GM21526 (cell line): Measurements from ENCODE around the gene SYNPO2.
"Not testable (repeated sequence)": the region's sequence is repeated elsewhere in the genome, so short reads cannot be mapped to it uniquely, and the experiment has no call there.

Source experiments
- ATAC-seq: cut with Tn5 transposase; IDR thresholded peaks from one replicate; pipeline ENCODE4 v1.9.1; 2021; ENCODE audit warnings: moderate library complexity; ENCODE audit not compliant: unreplicated experiment, low FRiP score

Gene SYNPO2

GRCh38 chr4:118888666-118889311, at the start of gene SYNPO2:
SYNPO2 (plus strand) TSS chr4:118888854; CDS start chr4:118889037, 183 bp downstream.
- ATAC-seq, result peak; percentile 56

GRCh38 chr4:118839221-118839927, 49.3 kb upstream of the SYNPO2 start:
- no peak for ATAC-seq

GRCh38 chr4:118842055-118842454, 46.6 kb upstream of the SYNPO2 start:
- ATAC-seq, result no peak

DNA sequence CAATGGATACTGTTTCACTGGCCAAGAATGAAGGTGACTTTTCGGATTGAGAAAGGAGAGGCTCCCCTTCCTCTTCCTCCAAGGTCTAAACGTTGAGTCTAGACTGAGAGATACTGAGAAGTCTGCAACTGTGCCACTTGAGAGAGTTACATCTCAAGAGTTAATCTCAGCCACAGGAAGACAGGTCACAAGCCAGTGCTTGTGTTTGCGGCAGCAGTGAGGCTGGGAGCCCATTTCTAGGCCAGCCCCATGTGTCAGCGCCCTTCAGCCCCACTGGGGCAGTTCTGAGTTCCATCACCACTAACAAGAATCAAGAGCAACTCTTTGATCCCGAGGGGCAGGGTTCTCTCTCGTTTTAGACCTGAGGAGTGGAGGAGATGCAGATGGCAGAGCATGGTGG, 45.4 kb upstream of the SYNPO2 start:
- no peak for ATAC-seq

- ATAC-seq, result no peak
Measured at GRCh38 chr4:118845552-118846050, 43.1 kb upstream of the SYNPO2 start.

DNA sequence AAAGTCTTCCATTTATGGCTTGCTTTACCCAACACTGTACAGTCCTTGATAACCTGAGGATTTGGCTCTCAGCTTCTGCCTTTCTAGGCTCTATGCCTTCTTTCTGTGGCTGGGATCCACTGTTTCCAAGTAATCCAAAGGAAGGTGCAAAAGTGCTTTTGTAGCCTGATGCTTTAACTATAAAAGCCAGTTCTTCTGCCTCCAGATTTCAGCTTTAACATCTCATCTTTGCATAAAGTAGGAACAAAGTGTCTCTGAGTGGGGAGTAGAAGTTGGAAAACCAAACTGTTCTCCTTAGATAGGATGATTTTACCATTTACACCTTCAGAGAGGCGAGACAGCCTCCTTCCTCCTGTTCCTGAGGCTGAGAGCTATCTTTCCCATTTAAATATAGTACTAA, 41.7 kb upstream of the SYNPO2 start:
- no peak for ATAC-seq

GRCh38 chr4:118848242-118848641, 40.4 kb upstream of the SYNPO2 start:
- no peak for ATAC-seq

DNA sequence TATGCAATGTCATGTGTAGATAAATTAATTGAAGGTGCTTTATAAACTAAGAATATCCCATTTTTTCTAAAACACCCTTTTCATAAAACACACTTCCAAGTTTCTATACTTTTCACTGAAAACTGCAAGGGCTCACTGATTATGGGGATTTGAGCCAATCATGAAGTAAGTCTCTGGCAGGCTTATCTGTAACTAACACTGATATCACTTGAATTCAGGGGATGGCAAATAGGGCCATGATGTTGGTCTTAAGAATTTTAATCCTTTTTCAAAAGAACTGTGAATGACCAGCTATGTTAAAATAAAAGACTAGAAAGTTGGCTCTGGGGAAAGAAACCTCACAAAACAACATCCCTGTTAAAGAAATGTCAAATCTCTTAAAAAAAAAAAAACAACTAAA, 39.8 kb upstream of the SYNPO2 start:
- no peak for ATAC-seq

- ATAC-seq, result no peak
Measured at GRCh38 chr4:118849867-118850487, 38.7 kb upstream of the SYNPO2 start.

- ATAC-seq, result peak; percentile 92
Measured at GRCh38 chr4:118850488-118851173, 38.0 kb upstream of the SYNPO2 start.

DNA sequence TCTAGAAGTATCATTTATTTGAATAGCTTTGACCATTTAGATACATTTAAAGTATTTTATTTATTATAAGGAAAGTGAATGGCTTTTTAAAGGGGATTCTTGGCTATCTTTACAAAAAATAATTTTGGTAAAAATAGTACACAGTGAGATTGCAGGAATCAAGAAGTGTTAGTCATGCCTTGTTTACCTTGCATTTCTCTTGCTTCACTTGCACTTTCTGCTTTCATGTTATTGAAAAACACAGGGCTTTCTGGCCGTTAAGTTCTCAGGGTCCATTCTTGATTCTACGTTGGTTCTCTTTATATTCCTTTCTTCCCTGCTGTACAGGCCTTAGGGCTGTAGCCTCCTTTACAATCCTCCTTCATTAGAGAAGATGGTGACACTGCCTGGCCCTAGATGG, 30.9 kb upstream of the SYNPO2 start:
- no peak for ATAC-seq

DNA sequence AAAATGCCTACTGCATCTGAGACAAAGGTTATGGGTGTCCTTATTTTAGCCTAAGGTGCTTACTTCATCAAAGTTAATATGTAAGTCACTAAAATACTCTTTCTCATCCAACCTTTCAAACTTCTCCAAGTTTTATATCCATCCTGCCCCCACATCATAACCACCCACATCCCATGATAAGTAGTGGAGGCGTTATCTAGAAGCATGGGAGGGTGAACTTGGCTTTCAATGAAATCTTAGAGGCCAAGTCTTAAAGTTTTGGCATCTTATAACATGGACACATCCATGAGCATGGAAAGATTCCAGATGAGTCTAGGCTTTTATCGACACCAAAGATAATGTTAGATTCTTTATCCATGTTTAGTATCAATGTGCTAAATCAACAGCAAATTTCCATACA, 29.9 kb upstream of the SYNPO2 start:
- no peak for ATAC-seq

DNA sequence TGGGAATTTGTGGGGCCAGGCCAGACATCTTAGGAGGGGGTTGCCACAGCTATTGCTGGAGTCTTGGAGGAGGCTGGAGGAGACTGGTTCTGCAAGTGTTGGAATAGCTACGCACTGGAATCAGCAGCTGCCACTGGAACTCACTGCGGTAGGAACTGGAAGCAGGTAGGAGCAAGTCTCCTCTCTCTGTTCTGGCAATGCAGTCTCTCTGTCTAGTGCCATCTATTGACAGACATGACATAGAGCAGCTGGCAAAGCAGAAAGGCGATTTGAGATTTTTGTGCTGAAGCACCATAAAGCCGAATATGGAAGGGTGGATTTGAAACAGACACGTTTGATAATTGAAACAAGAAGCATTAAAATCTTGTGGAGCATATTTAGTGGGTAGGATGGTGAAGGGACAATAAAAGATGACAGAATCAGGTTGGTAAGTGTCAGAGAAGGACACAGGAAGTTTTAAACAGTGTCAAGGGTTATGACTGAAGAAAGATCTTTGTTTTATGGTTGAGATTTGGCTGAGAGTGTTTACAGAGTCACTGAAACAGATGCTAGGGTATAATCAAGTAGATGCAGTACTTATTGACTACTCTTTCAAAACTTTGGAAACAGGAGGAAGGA, 23.5 kb upstream of the SYNPO2 start:
- peak; percentile 65 for ATAC-seq

DNA sequence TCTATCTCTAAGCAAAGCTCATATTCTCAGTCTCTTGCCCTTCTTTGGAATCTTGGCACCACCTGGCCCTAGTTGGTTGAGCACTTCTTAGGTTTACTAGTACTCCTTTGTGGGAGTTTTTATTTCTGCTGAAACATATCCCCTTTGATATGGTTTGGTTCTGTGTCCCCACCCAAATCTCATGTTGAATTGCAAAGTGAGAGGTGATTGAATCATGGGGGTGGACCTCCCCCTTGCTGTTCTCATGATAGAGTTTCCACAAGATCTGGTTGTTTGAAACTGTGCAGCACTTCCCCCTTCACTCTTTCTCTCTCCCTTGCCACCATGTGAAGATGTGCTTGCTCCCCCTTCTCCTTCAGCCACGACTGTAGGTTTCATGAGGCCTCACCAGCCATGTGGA, 22.2 kb upstream of the SYNPO2 start:
- no peak for ATAC-seq

DNA sequence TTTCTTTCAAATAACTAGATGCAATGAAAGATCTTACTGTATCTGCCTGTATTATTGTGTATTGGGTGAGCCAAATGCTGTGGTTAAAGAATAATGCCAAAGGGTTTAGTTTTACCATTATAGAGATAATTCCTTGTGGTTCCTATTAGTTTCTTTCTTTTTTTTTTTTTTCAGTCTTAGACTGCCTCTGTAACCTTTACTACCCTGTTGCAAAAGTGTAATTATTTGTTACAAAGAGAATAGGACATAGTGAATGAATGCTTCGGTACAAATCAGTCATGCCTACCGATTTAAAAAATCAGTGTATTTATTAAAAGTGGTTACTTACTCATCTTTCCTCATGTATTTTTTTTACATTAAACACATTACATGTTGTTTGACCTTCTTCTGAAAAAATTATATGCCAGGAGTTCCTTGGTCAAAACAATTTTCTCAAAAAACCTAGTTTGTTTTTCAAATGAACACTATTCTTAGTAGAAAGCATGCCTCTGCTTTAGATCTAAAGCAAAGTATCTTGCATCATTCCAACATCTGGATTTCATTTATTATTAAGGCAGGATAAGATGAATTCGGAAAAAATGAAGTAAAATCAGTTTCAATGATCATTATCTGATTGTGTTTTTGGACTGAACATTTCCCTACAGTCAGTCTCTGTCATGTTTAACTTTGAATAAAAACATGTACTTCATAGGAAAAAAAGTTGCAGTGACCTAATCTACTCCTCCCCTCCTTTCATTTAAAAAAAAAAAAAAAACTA, 21.2 kb upstream of the SYNPO2 start:
- no peak for ATAC-seq

GRCh38 chr4:118869808-118870342, 18.8 kb upstream of the SYNPO2 start:
- ATAC-seq, result no peak

DNA sequence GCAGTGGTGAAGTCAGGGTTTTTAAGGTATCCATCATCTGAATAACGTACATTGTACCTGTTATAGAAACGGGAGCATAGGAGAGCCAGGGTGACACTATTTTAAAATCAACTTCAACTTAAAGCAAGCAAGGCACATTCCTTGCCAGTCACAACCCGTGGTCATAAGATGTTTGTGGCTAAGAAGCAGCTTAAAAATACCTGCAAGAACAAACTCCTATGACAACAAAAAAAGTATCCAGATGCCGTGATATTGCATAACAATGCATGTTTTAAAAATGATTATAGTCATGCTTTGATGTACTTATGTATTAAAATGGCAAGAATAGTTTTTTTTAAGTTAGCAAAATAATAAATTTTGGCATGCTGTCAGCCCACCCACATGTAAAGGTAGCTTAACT, 16.5 kb upstream of the SYNPO2 start:
- no peak for ATAC-seq

DNA sequence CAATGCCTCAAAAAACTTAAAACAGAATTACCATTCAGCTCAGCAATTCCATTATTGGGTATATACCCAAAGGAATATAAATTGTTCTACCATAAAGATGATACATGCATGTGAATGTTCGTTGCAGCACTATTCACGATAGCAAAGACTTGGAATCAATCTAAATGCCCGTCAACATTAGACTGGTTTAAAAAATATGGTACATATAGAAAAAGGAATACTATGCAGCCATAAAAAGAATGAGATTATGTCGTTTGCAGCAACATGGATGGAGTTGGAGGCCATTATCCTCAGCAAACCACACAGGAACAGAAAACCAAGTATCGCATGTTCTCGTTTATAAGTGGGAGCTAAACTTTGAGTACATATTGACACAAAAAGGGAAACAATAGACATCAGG, 10.9 kb upstream of the SYNPO2 start:
- no peak for ATAC-seq

- not testable (repeated sequence) for ATAC-seq
Measured at GRCh38 chr4:118878507-118878906, 10.1 kb upstream of the SYNPO2 start.

DNA sequence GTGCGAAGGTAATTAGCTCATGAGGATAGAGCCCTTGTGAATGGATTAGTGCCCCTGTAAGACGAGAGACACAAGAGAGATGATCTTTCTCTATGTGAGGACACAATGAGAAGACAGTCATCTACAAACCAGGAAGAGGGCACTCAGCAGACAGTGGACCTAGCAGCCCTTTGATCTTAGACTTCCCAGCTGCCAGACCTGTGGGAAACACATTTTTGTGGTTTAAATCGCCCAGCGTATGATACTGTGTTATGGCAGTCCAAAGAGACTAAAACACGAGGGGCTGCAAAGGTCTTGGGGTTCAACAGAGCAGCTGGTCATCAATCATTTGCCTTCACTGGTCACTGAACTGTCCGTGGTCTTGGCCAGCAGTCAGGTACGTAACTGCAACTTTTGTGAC, 9.2 kb upstream of the SYNPO2 start:
- ATAC-seq, result no peak
